Urothelium cell line (cell line): ENCODE data around the gene MLPH.
"Not testable (repeated sequence)": the region's sequence is repeated elsewhere in the genome, so short reads cannot be mapped to it uniquely, and the experiment has no call there.

Source experiments
- DNase-seq: peaks from one replicate; pipeline ENCODE4 v3.0.0; 2011; ENCODE audit warnings: low spot score, mixed read lengths
- FAIRE-seq: peaks from 2 replicates; lab custom pipeline; 2011; peaks lifted over from hg19 to GRCh38; lab: Jason Lieb, UNC

Gene MLPH

DNA sequence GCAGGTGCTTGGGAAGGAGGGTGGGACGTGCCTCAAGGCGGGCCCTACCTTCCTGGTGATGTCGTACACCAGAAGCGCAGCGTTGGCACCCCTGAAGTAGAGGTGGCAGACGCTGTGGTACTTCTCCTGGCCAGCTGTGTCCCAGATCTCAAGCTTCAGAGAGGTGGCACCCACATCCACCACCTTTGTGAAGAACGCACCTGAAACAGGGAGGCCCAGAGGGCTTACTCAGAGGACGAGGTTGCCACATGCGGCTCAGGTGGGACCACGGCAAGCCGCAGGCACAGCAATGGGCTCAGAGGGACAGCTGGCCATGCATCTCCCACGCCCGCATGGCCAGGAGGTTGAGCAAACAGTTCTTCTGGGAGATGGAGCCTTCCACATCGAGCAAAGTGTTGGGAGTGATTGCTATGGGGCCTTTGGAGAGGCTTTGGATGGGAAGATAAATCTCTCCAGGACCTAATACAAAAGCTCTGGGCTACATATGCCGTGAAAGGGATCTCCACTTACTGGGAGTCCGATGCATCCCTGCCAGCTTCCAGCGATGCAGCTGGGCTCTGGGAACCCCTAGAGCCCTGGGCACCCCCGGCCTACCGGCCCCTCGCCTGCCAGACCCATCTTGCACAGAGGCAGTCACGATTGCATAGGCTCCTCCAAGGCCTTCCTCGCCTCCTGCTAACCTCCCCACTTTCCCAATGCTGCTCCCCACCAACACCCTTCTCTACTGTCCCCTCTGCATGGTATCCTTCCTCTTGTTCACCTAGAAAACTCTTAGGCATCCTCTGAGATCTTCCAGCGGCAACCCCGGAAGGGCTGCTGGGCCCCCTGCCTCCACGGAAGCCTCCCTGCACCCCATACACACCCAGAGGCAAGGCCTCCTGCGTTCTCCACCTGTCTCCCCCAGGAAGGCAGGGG lies 91.2 kb downstream of the MLPH start:
- no peak for FAIRE-seq

DNA sequence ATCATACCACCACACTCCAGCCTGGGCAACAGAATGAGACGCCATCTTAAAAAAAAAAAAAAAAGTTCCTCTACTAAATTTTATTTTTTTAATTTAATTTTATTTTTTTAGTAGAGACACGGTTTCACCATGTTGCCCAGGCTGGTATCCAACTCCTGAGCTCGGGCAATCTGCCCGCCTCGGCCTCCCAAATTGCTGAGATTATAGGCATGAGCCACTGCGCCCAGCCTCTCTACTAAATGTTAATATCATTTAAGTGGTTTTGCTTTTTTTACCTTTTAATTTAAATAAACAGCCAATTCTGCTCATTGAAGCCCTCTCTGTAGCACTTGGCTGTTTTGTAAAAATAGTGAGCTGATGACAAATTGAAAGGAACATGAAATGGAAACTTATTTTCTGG lies 94.3 kb downstream of the MLPH start:
- DNase-seq (no peak), FAIRE-seq (no peak)

More for the DNA sequence above, 91.2 kb downstream of the MLPH start:
- DNase-seq = no peak

DNA sequence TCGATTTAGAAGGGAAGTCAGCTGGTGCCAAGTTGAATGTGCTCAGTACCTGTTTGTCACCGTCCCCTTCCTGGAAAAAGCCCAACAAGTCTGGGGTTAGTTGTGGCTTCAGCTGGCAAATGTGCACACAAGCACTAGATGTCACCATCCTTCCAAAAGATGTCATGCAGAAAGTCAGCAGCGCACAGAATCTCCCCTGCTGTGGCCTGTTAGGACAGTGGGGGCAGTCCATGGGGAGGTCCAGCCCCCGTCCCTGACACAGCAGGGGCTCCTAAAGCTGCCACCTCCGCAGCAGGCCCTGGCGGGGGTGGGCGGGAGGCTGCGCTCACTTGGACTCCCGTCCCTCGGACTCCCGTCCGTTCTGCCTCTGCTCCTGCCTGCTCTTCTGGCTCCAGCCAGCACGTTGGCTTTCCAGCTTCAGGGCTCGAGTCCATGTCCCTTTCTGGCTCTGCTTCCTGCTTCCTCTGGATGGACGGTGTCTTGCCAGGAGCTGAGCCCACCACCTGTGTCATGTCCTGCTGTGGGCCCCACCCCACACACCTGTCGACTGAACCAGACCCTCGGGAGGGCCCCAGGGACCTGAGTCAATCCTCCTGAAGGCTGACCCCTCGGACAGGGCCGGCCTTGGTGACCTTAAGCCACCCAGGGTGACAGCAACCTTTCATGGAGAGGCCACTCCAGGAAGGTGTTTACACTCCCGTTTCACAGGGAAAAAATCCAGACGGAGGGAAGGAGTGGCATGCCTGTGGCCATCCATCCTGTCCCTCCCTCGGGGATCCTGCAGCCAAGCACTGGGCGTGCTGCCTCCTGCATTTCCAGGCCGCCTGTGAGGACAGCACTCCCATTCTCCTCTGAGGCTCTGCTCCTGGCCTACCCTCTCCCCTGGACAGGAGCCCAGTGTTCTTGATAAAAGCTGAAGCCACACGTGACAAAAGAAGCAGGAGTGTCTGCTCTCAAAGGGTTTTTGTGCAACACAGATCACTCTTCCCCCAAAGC lies 95.0 kb downstream of the MLPH start:
- DNase-seq (no peak), FAIRE-seq (no peak)

DNA sequence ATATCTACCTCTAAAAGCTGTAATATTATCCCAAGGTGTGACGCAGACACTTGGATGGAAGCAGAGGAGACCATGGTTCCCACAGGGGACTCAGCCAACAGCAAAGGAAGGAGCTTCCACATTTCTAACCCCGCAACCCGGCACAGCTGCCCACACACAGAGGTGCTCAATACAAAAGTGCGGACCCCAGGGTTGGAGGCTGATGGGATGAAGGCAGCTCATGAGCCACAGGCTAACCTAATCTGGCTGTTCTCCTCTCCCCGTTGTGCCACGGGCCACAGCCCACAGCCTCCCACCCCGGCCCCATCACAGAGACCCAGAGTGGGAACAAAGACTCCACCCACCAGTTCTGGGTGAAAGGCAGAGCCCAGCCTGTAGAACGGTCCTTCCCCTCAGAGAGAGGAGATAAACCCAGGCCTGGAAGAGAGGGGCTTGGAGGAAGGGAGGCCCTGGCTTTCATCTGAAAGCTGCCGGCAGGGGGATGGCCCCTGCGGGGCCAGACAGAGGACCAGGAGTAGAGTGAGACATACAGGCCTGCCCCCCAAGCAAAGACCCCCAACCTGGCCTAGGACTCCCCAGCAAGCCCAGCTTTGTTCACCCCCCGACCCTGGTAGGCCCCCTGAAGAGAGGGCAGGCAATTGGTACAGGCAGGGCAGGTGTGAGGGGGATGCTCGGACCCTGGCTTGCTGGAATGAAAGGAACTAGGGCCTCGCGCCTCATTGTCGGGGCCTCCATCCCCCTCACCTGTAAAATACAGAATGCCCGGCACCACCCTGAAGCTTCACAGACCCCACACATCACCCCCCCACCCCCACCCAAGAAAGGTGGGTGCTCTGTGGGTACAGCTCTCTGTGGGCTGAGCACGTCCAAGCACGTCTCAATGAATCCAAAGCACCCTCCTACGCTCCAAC lies 96.6 kb downstream of the MLPH start:
- FAIRE-seq (no peak), DNase-seq (no peak)

DNA sequence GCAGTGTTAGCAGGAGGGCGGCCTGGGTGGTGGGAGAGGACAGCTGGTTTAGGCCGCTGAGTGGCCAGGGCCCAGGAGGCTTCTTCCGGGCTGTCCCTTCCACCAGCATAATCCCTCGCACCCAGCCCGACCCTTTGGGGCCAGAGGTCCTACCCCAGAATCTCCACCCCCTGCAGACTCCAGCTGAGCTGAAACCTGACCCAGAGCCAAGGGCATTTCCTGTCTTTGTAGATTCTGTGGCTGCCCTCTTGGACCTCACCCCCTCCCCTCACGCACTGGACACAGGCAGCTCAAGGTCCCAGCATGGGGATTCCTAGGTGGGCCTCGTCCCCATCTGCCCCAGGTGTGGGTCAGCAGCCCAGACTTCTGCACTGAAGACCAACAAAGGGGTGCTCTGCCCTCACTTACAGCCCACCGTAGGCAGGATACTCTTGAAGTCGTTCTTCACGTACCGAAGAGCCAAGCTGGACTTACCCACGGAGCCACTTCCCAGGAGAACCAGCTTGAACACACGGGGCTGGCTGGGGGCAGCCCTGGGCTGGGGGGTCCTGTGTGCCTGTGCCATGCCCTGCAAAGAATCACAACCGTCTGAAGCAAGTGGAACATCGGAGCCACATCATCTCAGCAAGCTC lies 98.7 kb downstream of the MLPH start:
- FAIRE-seq = no peak

DNA sequence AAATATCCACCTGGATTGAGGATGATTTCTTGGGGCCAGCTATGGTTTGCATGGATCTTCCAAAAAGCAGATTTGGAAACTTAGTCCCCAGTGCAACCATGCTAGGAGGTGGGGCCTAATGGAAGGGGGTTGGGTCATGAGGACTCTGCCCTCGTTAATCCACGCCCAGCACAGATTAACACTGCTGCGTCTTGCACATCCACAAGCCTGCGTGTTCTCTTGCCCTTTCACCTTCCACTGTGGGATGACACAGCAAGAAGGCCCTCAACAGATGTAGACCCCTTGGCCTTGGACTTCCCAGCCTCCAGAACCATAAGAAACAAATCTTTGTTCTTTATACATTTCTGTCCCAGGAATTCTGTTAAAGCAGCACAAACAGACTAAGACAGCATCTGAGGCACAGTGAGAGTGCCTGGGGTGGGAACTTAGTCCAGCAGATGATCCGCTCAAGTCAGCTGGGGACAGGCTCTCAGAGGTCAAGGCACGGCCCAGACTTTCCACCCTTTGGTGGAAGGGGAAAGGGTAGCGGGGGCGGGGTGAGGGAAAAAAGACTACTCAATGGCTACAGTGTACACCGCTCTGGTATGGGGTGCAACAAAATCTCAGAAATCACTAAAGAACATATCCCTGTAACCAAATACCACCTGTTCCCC lies 101.1 kb downstream of the MLPH start:
- no peak for DNase-seq
- FAIRE-seq = no peak

More for the DNA sequence above, 98.7 kb downstream of the MLPH start:
- DNase-seq = no peak

DNA sequence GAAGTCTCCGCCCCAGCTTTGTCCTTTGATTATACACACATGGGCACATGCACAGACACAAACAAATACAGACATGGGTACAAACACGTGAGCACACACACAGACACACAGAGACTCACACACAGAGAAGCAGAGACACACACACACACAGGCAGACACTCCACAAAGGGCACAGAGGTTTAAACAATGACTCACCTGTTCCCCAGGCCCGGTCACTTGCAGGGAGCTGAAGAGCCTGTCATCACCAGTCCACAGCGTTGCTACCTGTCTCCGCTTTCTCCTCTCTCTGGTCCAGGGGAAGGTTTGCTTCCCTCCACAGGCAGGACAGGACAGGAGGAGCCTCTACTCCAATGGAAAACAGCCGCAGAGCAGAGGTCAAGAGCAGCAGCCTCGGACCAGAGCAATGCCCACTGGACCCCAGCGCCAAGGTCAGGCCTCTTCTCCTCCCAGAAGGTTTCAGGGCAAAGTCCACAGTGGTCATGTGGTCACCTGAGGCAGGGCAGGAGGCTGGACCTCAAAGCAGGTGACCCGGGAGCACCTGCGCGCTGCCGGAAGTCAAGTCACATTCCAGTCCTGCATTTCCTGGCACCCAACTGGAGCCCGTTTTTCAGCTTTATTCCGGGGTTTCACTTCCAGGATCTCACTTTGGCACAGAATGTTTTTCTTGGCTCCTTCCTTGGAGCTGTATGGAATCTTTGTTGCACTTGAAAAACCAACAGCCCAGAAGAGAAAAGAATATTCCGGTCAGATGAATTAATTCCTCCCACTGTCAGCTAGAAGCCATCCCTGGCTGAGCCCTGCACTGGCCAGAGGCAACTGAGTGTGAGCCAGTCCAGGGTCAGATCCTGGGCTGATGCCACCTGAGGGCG lies 103.5 kb downstream of the MLPH start, which contains the start of gene RAB17:
Gene RAB17 (minus strand): TSS at position 463 of the 869 bp plus-strand sequence. CDS start 4,580 bp downstream, outside the sequence.
- DNase-seq (peak; percentile 54), FAIRE-seq (no peak)

DNA sequence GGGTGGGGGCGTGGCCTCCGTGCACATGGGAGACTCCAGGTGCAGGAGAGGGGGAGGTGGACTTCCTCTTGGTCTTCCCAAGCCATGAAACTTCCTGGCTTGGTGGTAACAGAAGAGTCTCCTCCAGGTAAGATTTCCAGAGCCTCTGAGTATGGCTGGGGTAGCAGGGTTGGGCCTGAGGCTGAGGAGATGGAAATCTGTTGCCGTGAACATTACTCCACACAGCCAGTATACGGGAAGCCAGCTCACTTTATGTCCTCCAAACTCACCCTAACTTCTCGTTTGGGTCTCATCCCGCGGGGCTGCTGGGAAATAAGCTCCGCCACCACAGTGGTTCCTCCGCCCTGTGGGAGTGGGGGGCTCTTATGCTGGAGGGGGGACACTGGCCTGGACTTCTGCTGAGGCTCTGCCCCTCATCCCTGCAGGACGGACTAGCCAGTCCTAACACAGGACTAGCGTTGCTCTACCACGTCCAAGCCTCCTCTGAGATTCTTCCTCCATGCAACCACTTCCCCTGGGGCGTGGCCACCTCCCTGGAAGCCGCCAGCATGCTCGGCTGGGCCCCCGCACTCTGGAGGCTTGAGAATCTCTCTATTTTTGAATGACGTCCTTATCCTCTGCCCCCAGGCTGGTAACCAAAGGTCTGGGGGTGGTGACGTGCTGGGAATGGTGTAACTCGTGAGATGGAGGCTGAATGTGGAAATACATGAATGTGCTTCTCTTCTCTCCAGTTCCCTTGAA lies 104.3 kb downstream of the MLPH start:
- FAIRE-seq (no peak), DNase-seq (no peak)

DNA sequence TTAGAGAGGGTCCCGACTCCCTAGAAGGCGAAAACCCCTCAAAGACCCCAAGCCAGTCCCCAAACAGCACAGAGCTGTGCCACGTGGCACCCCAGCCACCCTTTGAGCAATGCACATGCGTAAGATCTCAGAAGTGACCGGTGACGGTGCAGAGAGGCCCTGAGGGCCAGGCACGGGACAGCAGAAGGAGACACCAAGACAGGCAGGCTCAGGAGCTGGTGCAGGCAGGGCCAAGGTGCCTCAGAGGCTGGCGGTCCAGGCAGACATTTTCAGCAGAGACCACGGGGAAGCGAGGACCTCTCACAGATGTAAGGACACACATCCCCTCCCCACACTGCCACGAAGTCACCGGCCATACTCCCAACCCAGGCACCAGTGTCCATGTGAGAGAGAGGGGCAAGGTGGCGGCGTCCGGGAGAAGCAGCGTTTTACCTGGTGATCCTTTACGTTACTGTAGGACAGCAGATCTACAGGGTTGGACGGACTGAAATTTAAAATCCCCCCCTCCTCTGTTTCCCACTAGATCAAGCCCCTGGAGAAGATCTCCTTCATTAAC lies 105.5 kb downstream of the MLPH start:
- FAIRE-seq (no peak), DNase-seq (no peak)

DNA sequence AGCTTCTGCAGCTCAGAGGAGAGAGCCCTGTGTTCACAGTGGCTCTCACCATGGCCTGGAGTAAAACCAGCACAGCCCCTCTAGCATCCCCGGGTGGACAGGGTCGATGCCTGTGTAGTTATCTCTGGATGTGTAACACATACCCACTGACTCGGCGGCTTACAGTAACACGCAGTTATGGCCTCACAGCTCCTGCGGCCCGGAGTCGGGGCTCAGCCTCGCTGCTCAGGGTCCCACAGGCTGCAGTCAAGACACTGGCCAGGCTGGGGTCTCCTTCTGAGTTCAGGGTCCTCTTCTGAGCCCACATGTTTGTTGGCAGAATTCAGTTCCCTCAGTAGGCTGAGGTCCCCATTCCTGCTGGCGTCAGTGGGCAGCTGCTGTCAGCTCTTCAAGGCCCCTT lies 106.0 kb downstream of the MLPH start:
- no peak for FAIRE-seq

DNA sequence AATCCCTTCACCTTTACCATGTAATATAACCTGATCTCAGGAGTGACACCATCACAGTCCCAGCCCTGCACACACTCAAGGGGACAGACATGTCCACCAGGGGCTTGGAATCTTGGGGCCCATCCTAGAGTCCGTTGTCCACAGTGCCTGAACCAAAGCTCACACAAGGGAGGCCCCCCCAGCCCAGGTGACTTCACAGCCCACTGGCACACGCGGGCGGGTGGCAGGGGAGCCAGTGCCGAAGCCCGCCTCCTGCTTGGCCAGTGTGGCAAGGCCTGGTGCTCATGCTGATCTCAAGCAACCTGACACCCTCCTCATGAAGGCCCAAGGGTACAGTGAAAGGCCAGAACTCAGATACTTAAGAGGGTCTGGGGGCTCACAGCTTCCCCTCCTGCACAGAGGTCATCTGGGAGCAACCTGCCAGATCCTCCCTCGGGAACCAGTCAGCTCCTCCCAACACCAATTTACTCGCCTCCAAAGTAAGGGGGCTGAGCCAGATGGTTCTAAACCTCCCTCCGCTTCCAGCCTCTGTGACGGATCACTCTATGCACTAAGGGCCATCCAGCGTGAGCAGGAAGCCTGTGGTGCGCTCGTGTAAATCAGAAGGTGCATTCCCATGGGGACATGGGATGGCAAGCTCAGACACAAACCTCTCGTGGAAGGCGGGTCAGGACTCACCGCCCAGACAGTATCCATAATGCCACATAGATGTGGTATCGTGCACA lies 106.7 kb downstream of the MLPH start:
- no peak for DNase-seq
- no peak for FAIRE-seq

More for the DNA sequence above, 106.0 kb downstream of the MLPH start:
- no peak for DNase-seq

DNA sequence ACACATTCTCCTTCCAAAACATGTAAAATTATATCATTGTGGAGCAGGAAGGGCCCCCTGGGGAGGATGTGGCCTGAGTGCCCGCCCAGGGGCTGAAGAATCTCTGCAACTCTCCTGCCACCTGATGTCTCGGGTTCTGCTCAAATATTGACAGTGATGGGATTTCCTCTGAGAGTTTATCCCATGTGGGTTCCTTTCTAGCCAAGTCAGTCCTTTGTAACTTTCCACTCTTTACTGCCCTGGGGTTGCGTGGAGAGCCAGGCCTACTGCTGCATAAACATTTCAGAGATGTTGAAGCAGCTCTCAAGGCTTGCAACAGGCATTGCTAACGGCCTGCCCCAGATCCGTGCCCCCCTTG lies 107.4 kb downstream of the MLPH start:
- no peak for DNase-seq
- FAIRE-seq = no peak

DNA sequence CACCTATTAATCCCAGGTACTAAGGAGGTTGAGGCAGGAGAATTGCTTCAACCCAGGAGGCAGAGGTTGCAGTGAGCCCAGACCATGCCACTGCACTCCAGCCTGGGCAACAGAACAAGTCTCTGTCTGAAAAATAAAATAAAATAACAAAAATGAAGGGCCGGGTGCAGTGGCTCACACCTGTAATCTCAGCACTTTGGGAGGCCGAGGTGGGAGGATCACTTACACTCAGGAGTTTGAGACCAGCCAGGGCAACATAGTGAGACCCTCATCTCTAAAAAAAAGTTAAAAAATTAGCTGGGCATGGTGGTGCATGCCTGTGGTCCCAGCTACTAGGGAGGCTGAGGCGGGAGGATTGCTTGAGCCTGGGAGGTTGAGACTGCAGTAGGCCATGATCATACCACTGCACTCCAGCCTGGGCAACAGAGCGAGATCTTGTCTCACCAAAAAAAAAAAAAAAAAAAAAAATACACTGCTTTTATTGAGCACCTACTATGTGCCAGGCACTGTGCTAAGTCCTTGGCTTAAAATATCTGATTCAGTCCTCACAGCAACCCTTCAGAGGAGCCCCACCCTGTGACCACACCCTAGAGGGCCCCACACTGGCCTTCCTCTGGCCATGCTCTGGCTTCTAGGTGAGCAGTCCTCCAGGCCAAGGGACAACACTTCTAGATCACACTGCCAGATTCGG lies 108.9 kb downstream of the MLPH start:
- not testable (repeated sequence) for FAIRE-seq, DNase-seq

DNA sequence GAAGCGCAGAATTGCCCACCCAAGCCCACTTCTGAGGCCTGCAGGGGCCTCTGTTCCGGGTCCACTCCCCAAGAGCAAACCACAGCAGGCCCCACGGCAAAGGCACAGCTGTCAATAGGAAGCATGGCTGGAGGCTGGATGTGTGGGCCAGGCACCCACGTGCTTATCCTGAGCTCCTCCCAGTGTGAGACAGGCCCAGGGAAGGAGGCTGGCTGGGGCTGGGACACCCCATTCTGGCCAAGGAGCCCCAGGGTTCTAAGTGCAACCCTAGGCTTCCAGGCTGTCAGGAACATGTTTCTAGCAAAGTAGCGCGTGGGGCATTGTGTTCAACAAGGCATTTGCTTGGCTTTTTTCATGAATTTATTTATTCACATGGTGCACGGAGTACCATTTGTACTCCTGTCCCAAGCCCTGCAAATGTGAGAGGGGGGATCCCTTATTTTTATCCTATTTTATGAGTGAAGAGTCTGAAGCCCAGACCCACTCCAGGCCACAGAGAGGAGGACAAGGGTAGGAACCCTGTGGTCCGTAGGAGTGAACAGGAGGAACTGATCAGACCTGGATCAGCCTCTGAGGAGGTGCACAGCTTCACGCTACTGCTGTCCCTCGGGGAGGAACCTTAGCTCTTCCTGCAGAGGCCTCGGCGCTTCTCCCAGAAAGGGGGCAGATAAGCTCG lies 109.6 kb downstream of the MLPH start:
- no peak for FAIRE-seq

More for the DNA sequence above, 109.6 kb downstream of the MLPH start:
- DNase-seq = no peak
